Inferior parietal cortex (tissue), 1 donor: Measurements from ENCODE around the gene ZNF624.
A peak's percentile ranks its signal among the peaks of the same experiment; 100 is the strongest.
"Not testable (repeated sequence)": the region's sequence is repeated elsewhere in the genome, so short reads cannot be mapped to it uniquely, and the experiment has no call there.

Experiments used
- DNase-seq: peaks from one replicate; pipeline ENCODE4 v3.0.0-alpha.2; 2016; ENCODE audit errors: extremely low spot score

The ZNF624 gene

GRCh38 chr17:16653367-16654041, at the start of gene ZNF624:
TSS of gene ZNF624 (minus strand) at chr17:16653850.
- peak; percentile 93 for DNase-seq

- not testable (repeated sequence) for DNase-seq
These were observed 44.0 kb upstream of the ZNF624 start for GRCh38 chr17:16697603-16698002.

- DNase-seq = not testable (repeated sequence)
These were observed 36.8 kb upstream of the ZNF624 start for GRCh38 chr17:16690447-16690846.

- DNase-seq = not testable (repeated sequence)
These were observed 36.2 kb upstream of the ZNF624 start, which contains the start of gene CCDC144A for GRCh38 chr17:16689731-16690281. TSS of gene CCDC144A (plus strand) at chr17:16690241. CDS start at chr17:16690401, 160 bp downstream.

- not testable (repeated sequence) for DNase-seq
These were observed 33.5 kb upstream of the ZNF624 start for GRCh38 chr17:16687151-16687550.

- not testable (repeated sequence) for DNase-seq
These were observed 32.4 kb upstream of the ZNF624 start for GRCh38 chr17:16686019-16686418.

GRCh38 chr17:16683290-16684138, 29.9 kb upstream of the ZNF624 start:
- DNase-seq = not testable (repeated sequence)

GRCh38 chr17:16676676-16677268, 23.1 kb upstream of the ZNF624 start:
- no peak for DNase-seq

GRCh38 chr17:16666907-16667636, 13.4 kb upstream of the ZNF624 start:
- DNase-seq = peak; percentile 27

GRCh38 chr17:16666553-16666906, 12.9 kb upstream of the ZNF624 start:
- not testable (repeated sequence) for DNase-seq

- no peak for DNase-seq
These were observed 9.3 kb upstream of the ZNF624 start for GRCh38 chr17:16662936-16663335.

GRCh38 chr17:16661217-16661616, 7.6 kb upstream of the ZNF624 start:
- DNase-seq = no peak

- DNase-seq = peak; percentile 42
These were observed 743 bp downstream of the ZNF624 start for GRCh38 chr17:16652847-16653366.

- DNase-seq = no peak
These were observed 1.4 kb downstream of the ZNF624 start for GRCh38 chr17:16652252-16652651.

GRCh38 chr17:16649585-16649984, 4.1 kb downstream of the ZNF624 start:
- DNase-seq = no peak

- DNase-seq = no peak
These were observed 14.2 kb downstream of the ZNF624 start for GRCh38 chr17:16639438-16639837.

GRCh38 chr17:16623282-16623681, 30.4 kb downstream of the ZNF624 start:
- DNase-seq = no peak

GRCh38 chr17:16622540-16623277, 30.9 kb downstream of the ZNF624 start:
- DNase-seq = no peak

GRCh38 chr17:16617481-16618060, 36.1 kb downstream of the ZNF624 start:
- DNase-seq = no peak

- DNase-seq = no peak
These were observed 54.1 kb downstream of the ZNF624 start for GRCh38 chr17:16599537-16599936.
